ENCODE data around the gene NCOA5.
A peak's percentile ranks its signal among the peaks of the same experiment; 100 is the strongest.

- TF ChIP-seq EZH2 (IDR thresholded peaks at IDR 0.05) (no peak), CTCF (IDR thresholded peaks at IDR 0.05) (peak; percentile 80), EZH2phosphoT487 (IDR thresholded peaks at IDR 0.05) (no peak)
Observed at GRCh38 chr20:46128310-46129151, 38.8 kb upstream of the NCOA5 start.
